Karpas-422 (cell line): ENCODE data around the gene CD164L2. TPM values are rescaled to one million over a fixed set of nuclear protein-coding genes. Genes with fewer than 3 reads are reported as not detected.

Experiments used
- DNase-seq: peaks from one replicate; pipeline ENCODE4 v3.0.0-alpha.2; 2015
- H2AFZ ChIP-seq: fragments of 200-600 bp; sonication (generic); 2 replicates; pipeline ENCODE4 v1.6.1; 2014; ENCODE audit warnings: antibody characterized with exemption, low read length, mixed read lengths
- H3K27ac ChIP-seq: fragments of 200-600 bp; sonication (generic); 2 replicates; pipeline ENCODE4 v1.5.1; 2014; ENCODE audit warnings: mild to moderate bottlenecking, low read length, moderate library complexity
- H3K27me3 ChIP-seq: fragments of 200-600 bp; sonication (generic); 2 replicates; pipeline ENCODE4 v1.6.1; 2014; ENCODE audit warnings: low read length, mixed read lengths
- H3K36me3 ChIP-seq: fragments of 200-600 bp; sonication (generic); 2 replicates; pipeline ENCODE4 v1.6.1; 2014; ENCODE audit warnings: low read length, mixed read lengths; ENCODE audit not compliant: insufficient read depth
- H3K4me1 ChIP-seq: fragments of 200-600 bp; sonication (generic); 2 replicates; pipeline ENCODE4 v1.6.1; 2014; ENCODE audit warnings: mild to moderate bottlenecking, low read length, mixed read lengths
- H3K4me2 ChIP-seq: fragments of 200-600 bp; sonication (generic); 2 replicates; pipeline ENCODE4 v1.6.1; 2014; ENCODE audit warnings: low read length, low read depth, mild to moderate bottlenecking; ENCODE audit not compliant: poor library complexity, severe bottlenecking
- H3K4me3 ChIP-seq: fragments of 200-600 bp; sonication (generic); 2 replicates; pipeline ENCODE4 v1.5.1; 2014; ENCODE audit warnings: mild to moderate bottlenecking, antibody characterized with exemption, low read length, mixed read lengths
- H3K79me2 ChIP-seq: fragments of 200-600 bp; sonication (generic); 2 replicates; pipeline ENCODE4 v1.6.1; 2014; ENCODE audit warnings: mild to moderate bottlenecking, low read length, mixed read lengths
- H3K9ac ChIP-seq: fragments of 200-600 bp; sonication (generic); 2 replicates; pipeline ENCODE4 v1.6.0; 2014; ENCODE audit warnings: low read length
- H3K9me2 ChIP-seq: fragments of 200-600 bp; sonication (generic), shearing (Covaris generic); replicated peaks from 2 replicates; pipeline ENCODE4 v1.6.0; 2014; ENCODE audit warnings: mild to moderate bottlenecking, low read length, moderate library complexity; ENCODE audit not compliant: insufficient read depth
- H3K9me3 ChIP-seq: fragments of 300-700, 200-600 bp; sonication (generic); 2 replicates; pipeline ENCODE4 v1.6.1; 2014; ENCODE audit warnings: low read length, mixed read lengths
- H4K20me1 ChIP-seq: fragments of 200-600 bp; sonication (generic); 2 replicates; pipeline ENCODE4 v1.6.1; 2014; ENCODE audit warnings: mild to moderate bottlenecking, antibody characterized with exemption, low read length, low read depth; ENCODE audit not compliant: insufficient read depth
- total RNA-seq: library from RNA; depleted of rRNA; stranded (reverse); fragments of >200 nt; shearing (Covaris generic); gene quantifications from 2 replicates; pipeline ENCODE4 v1.2.3, GENCODE V29; 2014; ENCODE audit warnings: low replicate concordance

Gene CD164L2
- total RNA-seq, 1 experiment from 2014 or later = 0.22 TPM

- Histone ChIP-seq H2AFZ (no peak overlapping the region), H3K27ac (no peak overlapping the region), H3K4me1 (peaks cover 29% of the 10 kb centered on the region), H3K27me3 (no peaks in the 10 kb centered on the region), H3K36me3 (no peaks in the 10 kb centered on the region), H3K4me3 (no peak overlapping the region), H3K9ac (no peak overlapping the region), H4K20me1 (no peaks in the 10 kb centered on the region), H3K79me2 (peaks cover 61% of the 10 kb centered on the region), H3K9me2 (no peaks in the 10 kb centered on the region), H3K9me3 (no peaks in the 10 kb centered on the region), H3K4me2 (no peak overlapping the region)
- no peak for DNase-seq
Observed at GRCh38 chr1:27423709-27424108, 40.6 kb upstream of the CD164L2 start.

- Histone ChIP-seq H3K27me3 (no peaks in the 10 kb centered on the region), H3K27ac (0 out of 2 replicates have a peak overlapping the region, but pooled peaks have one; percentile 4), H2AFZ (no peak overlapping the region), H3K9ac (no peak overlapping the region), H3K36me3 (peaks cover 12% of the 10 kb centered on the region), H3K9me2 (no peaks in the 10 kb centered on the region), H4K20me1 (no peaks in the 10 kb centered on the region), H3K4me3 (no peak overlapping the region), H3K4me2 (no peak overlapping the region), H3K9me3 (no peaks in the 10 kb centered on the region), H3K4me1 (peaks cover 15% of the 10 kb centered on the region), H3K79me2 (peaks cover 27% of the 10 kb centered on the region)
- no peak for DNase-seq
Observed at GRCh38 chr1:27418326-27419185, 35.4 kb upstream of the CD164L2 start.

GRCh38 chr1:27417713-27418112 is 34.6 kb upstream of the CD164L2 start:
- no peak overlapping the region for H3K4me3 ChIP-seq
- no peak overlapping the region for H2AFZ ChIP-seq
- H3K9me3 ChIP-seq = no peaks in the 10 kb centered on the region
- no peaks in the 10 kb centered on the region for H3K27me3 ChIP-seq
- peaks cover 13% of the 10 kb centered on the region for H3K4me1 ChIP-seq
- peaks cover 20% of the 10 kb centered on the region for H3K79me2 ChIP-seq
- peaks cover 17% of the 10 kb centered on the region for H3K36me3 ChIP-seq
- no peak overlapping the region for H3K9ac ChIP-seq
- H4K20me1 ChIP-seq = no peaks in the 10 kb centered on the region
- no peak overlapping the region for H3K4me2 ChIP-seq
- no peak overlapping the region for H3K27ac ChIP-seq
- DNase-seq = no peak
- no peaks in the 10 kb centered on the region for H3K9me2 ChIP-seq

GRCh38 chr1:27416387-27417111 is 33.4 kb upstream of the CD164L2 start:
- Histone ChIP-seq H3K4me3 (no peak overlapping the region), H3K9me2 (no peaks in the 10 kb centered on the region), H3K4me2 (no peak overlapping the region), H3K27ac (no peak overlapping the region), H2AFZ (no peak overlapping the region), H4K20me1 (no peaks in the 10 kb centered on the region), H3K27me3 (no peaks in the 10 kb centered on the region), H3K9ac (no peak overlapping the region), H3K36me3 (peaks cover 21% of the 10 kb centered on the region), H3K9me3 (no peaks in the 10 kb centered on the region), H3K79me2 (peaks cover 17% of the 10 kb centered on the region), H3K4me1 (peaks cover 20% of the 10 kb centered on the region)
- DNase-seq = peak; percentile 91

GRCh38 chr1:27414091-27414490 is 31.0 kb upstream of the CD164L2 start:
- Histone ChIP-seq H3K36me3 (peaks cover 21% of the 10 kb centered on the region), H3K79me2 (peaks cover 2% of the 10 kb centered on the region; the same call in 1 of the 2 replicates), H2AFZ (no peak overlapping the region), H3K9me2 (no peaks in the 10 kb centered on the region), H3K9me3 (no peaks in the 10 kb centered on the region), H3K4me1 (peaks cover 30% of the 10 kb centered on the region), H3K4me3 (no peak overlapping the region), H3K4me2 (no peak overlapping the region), H3K27ac (no peak overlapping the region), H3K27me3 (no peaks in the 10 kb centered on the region), H4K20me1 (no peaks in the 10 kb centered on the region), H3K9ac (no peak overlapping the region)
- DNase-seq = no peak

DNA sequence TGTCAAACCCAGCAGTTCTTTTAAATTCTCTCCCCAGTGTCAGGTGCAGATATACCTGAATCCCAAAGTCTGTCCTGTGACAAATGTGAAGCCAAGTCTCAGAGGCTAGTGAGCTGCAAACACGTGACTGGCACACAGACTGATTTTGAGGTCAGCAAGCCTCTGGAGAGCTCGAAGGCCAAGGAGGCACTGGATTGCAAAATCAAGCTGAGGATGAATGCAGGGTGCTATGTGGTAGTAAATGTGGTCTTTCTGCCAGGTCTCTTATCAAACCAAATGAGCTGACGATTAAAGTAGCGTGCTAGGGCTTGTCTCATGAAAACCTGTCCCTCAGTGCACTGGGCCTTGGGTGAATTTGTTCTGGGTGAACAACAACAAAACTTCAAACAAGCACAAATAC is 29.9 kb upstream of the CD164L2 start:
- Histone ChIP-seq H3K9me3 (no peaks in the 10 kb centered on the region), H3K4me1 (peaks cover 27% of the 10 kb centered on the region), H3K9me2 (no peaks in the 10 kb centered on the region), H3K4me3 (no peak overlapping the region), H3K27me3 (no peaks in the 10 kb centered on the region), H4K20me1 (no peaks in the 10 kb centered on the region), H3K27ac (no peak overlapping the region), H3K79me2 (no peaks in the 10 kb centered on the region), H3K9ac (no peak overlapping the region), H3K36me3 (peaks cover 21% of the 10 kb centered on the region), H3K4me2 (no peak overlapping the region), H2AFZ (no peak overlapping the region)
- DNase-seq = no peak

DNA sequence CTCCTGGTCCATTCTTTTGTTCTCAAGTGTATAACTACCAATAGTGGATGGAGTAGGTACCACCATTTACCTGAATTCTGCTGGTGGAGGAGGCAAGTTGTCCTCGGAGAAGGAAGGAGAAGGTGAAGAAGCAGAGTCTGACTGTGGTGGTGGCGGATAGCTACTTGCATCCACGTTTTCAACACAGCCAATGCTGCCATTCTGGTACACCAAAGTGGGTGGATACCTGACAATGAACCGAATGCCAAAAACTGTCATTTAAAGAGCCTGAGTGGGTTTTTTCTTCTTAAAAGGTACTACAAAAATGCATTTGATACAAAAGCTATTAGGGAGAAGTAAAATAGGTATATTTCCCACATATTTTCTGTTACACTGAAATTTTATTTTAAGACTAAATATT is 29.4 kb upstream of the CD164L2 start:
- H3K36me3 ChIP-seq = peaks cover 21% of the 10 kb centered on the region
- H3K4me2 ChIP-seq = no peak overlapping the region
- H3K4me1 ChIP-seq = peaks cover 27% of the 10 kb centered on the region
- H3K27me3 ChIP-seq = no peaks in the 10 kb centered on the region
- no peak overlapping the region for H3K9ac ChIP-seq
- no peak for DNase-seq
- no peak overlapping the region for H3K4me3 ChIP-seq
- no peaks in the 10 kb centered on the region for H3K9me2 ChIP-seq
- no peaks in the 10 kb centered on the region for H3K9me3 ChIP-seq
- no peak overlapping the region for H2AFZ ChIP-seq
- no peaks in the 10 kb centered on the region for H4K20me1 ChIP-seq
- no peak overlapping the region for H3K27ac ChIP-seq
- H3K79me2 ChIP-seq = no peaks in the 10 kb centered on the region

DNA sequence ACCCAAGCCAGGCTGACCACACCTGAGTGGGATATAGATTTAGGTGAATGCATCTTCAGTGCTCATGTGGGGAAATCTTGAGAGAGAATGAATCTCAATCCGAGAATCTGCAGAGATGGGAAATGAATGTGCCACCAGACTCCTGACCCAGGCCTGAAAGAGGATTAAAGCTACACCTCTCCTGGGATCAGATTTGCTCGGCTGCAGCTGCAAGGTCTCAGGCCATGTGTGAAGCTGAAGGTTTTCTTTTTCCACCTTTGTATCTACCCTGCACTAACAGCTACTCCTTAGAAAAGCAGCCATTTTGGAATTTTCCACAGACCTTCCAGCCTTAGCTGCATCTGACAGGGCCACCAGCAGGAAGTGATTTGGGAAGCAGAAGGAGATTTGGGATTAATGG is 27.6 kb upstream of the CD164L2 start:
- Histone ChIP-seq H3K27me3 (no peaks in the 10 kb centered on the region), H3K79me2 (no peaks in the 10 kb centered on the region), H3K27ac (no peak overlapping the region), H3K9me2 (no peaks in the 10 kb centered on the region), H4K20me1 (no peaks in the 10 kb centered on the region), H3K4me3 (no peak overlapping the region), H3K9me3 (no peaks in the 10 kb centered on the region), H3K4me2 (peak overlapping the region; percentile 4), H3K4me1 (peaks cover 23% of the 10 kb centered on the region), H3K36me3 (peaks cover 18% of the 10 kb centered on the region), H3K9ac (no peak overlapping the region), H2AFZ (no peak overlapping the region)
- DNase-seq = no peak
